NCI-H2171 treated with DMSO at 0.1 percent for 48 hours (cell line): ENCODE results near the gene CCNI2.
"Not testable (repeated sequence)": the region's sequence is repeated elsewhere in the genome, so short reads cannot be mapped to it uniquely, and the experiment has no call there.

Experiments used
- DNase-seq: peaks from one replicate; lab custom pipeline; 2025; lab: John Stamatoyannopoulos, UW

The CCNI2 gene

GRCh38 chr5:132781029-132781428, 33.8 kb downstream of the CCNI2 start:
- DNase-seq, result no peak

GRCh38 chr5:132782101-132782500, 34.9 kb downstream of the CCNI2 start:
- DNase-seq, result no peak

- DNase-seq, result no peak
These were observed 38.1 kb downstream of the CCNI2 start for GRCh38 chr5:132785365-132785764.

- DNase-seq, result no peak
These were observed 38.6 kb downstream of the CCNI2 start for GRCh38 chr5:132785864-132786263.

GRCh38 chr5:132787076-132787475, 39.9 kb downstream of the CCNI2 start:
- DNase-seq, result no peak

GRCh38 chr5:132788508-132788907, 41.3 kb downstream of the CCNI2 start:
- no peak for DNase-seq

GRCh38 chr5:132788990-132789886, 42.0 kb downstream of the CCNI2 start:
- DNase-seq, result peak; percentile 71

- no peak for DNase-seq
These were observed 43.1 kb downstream of the CCNI2 start for GRCh38 chr5:132790201-132790865.

- DNase-seq, result no peak
These were observed 43.8 kb downstream of the CCNI2 start for GRCh38 chr5:132791026-132791425.

GRCh38 chr5:132797651-132798050, 50.4 kb downstream of the CCNI2 start:
- no peak for DNase-seq

GRCh38 chr5:132799392-132799791, 52.2 kb downstream of the CCNI2 start:
- DNase-seq, result no peak

GRCh38 chr5:132800545-132800944, 53.3 kb downstream of the CCNI2 start:
- no peak for DNase-seq

GRCh38 chr5:132802044-132802684, 54.9 kb downstream of the CCNI2 start:
- DNase-seq, result no peak

GRCh38 chr5:132802685-132803066, 55.5 kb downstream of the CCNI2 start:
- DNase-seq, result not testable (repeated sequence)
